Neuron (in vitro differentiated cells): ENCODE results near the gene HDAC4.

Experiments used
- H2AFZ ChIP-seq: one replicate; pipeline ENCODE4 v1.6.1; 2013; ENCODE audit warnings: low read depth, mild to moderate bottlenecking, inconsistent platforms, low read length, moderate library complexity
- H3K27me3 ChIP-seq: one replicate; pipeline ENCODE4 v1.6.1; 2013; ENCODE audit warnings: low read length; ENCODE audit not compliant: insufficient read depth
- H3K36me3 ChIP-seq: one replicate; pipeline ENCODE4 v1.6.1; 2013; ENCODE audit warnings: low read length; ENCODE audit not compliant: insufficient read depth
- H3K4me1 ChIP-seq: one replicate; pipeline ENCODE4 v1.6.1; 2013; ENCODE audit warnings: low read length; ENCODE audit not compliant: insufficient read depth
- H3K4me3 ChIP-seq: 2 replicates; pipeline ENCODE4 v1.5.1; 2013; ENCODE audit warnings: mild to moderate bottlenecking, low read length, moderate library complexity
- H3K9me3 ChIP-seq: one replicate; pipeline ENCODE4 v1.6.1; 2013; ENCODE audit warnings: low read length

HDAC4 gene

DNA sequence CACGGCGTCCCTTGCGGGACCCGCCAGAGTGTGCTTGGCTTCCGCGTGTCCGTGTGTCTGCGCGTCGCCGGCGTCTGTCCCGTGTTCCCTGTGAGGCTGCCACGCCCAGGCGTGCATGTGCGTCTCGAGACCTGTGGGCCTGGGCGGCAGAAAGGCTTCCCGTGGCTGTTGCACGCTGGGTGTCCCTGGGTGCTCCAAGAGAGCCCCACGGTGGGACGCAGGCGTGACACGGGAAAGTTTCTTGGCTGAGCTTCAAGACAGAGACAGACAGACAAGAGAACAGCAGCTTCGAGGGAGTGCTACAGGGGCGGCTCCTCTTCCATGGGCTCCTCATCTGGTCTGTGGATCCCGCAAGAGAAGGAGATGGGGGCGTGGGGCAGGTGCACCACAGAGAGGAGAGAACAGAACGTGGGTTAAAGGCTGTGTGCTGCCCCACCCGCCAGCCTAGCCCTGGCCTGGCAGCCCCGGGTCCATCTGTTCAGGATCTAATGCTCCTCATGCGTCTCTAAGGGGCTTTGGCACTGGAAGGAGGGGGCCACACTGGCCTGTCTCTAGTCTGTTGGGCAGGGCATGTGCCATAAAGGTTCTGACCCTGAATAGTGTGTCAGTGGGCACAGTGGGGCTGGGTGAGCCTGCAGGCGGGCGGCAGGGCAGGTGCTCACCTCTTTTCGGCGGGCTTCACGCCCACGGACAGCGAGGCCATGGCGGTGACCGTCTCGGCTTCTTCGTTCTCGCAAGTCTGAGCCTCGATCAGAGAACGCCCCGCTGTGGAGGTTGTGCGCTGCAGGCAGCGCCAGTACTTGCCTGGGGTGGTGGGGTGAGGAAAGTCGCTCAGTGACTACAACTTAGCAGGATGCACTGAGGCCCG lies 347.8 kb downstream of the HDAC4 start:
- Histone ChIP-seq H3K4me1 (peaks cover 4% of the 10 kb centered on the region), H2AFZ (no peak overlapping the region), H3K4me3 (no peak overlapping the region), H3K27me3 (no peaks in the 10 kb centered on the region), H3K36me3 (peaks cover 26% of the 10 kb centered on the region), H3K9me3 (peaks cover 4% of the 10 kb centered on the region)

- peaks cover 2% of the 10 kb centered on the region for H3K9me3 ChIP-seq
- peaks cover 4% of the 10 kb centered on the region for H3K4me1 ChIP-seq
- no peaks in the 10 kb centered on the region for H3K27me3 ChIP-seq
- H3K4me3 ChIP-seq, result no peak overlapping the region
- peaks cover 26% of the 10 kb centered on the region for H3K36me3 ChIP-seq
- H2AFZ ChIP-seq, result no peak overlapping the region
Observed at GRCh38 chr2:239051891-239052445, 348.9 kb downstream of the HDAC4 start.

- H3K27me3 ChIP-seq, result no peaks in the 10 kb centered on the region
- peaks cover 4% of the 10 kb centered on the region for H3K4me1 ChIP-seq
- no peak overlapping the region for H2AFZ ChIP-seq
- H3K9me3 ChIP-seq, result peaks cover 2% of the 10 kb centered on the region
- peaks cover 25% of the 10 kb centered on the region for H3K36me3 ChIP-seq
- no peak overlapping the region for H3K4me3 ChIP-seq
Observed at GRCh38 chr2:239050252-239050649, 350.6 kb downstream of the HDAC4 start.

GRCh38 chr2:239049421-239050251 lies 351.2 kb downstream of the HDAC4 start:
- peaks cover 19% of the 10 kb centered on the region for H3K36me3 ChIP-seq
- no peaks in the 10 kb centered on the region for H3K27me3 ChIP-seq
- no peak overlapping the region for H2AFZ ChIP-seq
- H3K4me1 ChIP-seq, result peaks cover 4% of the 10 kb centered on the region
- no peak overlapping the region for H3K4me3 ChIP-seq
- peaks cover 2% of the 10 kb centered on the region for H3K9me3 ChIP-seq

DNA sequence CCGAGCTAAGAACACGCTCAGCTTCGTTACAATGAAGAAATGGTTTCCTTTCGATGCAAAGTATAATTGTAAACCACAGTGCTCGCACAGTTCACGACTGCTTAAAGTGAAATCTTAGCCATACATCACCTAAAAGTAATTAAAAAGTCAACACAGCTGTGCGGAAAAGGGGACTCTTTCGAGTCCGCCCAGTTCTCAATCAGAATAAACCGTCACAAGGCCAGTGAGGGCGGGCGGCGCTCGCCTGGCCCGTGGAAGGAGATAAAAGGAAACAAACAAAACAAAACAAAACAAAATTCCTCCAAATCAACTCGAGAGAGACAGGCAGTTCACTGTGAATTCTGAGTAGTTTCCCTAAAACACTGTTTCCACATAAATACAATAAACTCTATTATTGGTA lies 352.1 kb downstream of the HDAC4 start:
- H2AFZ ChIP-seq, result no peak overlapping the region
- H3K4me1 ChIP-seq, result peaks cover 4% of the 10 kb centered on the region
- H3K9me3 ChIP-seq, result peaks cover 2% of the 10 kb centered on the region
- H3K4me3 ChIP-seq, result no peak overlapping the region
- H3K27me3 ChIP-seq, result no peaks in the 10 kb centered on the region
- peaks cover 11% of the 10 kb centered on the region for H3K36me3 ChIP-seq

GRCh38 chr2:239047861-239048260 lies 353.0 kb downstream of the HDAC4 start:
- Histone ChIP-seq H3K9me3 (peaks cover 2% of the 10 kb centered on the region), H3K36me3 (peaks cover 5% of the 10 kb centered on the region), H3K4me3 (no peak overlapping the region), H3K27me3 (no peaks in the 10 kb centered on the region), H3K4me1 (peaks cover 4% of the 10 kb centered on the region), H2AFZ (no peak overlapping the region)

DNA sequence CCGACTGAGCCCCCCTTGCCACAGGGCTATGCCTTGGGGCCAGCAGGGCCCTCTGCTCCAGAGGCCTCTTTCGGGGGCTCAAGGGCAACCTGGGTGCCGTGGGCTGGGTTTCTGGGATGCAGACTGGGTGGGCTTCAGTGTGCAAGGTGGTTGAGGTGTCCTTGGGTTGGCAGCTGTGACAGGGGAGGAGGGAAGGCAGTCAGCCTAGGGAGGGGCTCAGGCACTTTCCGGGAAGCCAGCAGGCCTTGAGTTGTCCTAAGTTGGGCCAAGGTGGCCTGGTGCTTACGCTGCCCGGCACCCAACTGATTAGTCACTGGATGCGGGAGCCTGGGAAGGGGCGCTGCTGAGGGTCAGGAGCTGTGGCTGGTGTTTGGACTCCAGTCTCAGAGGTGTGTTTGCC lies 353.4 kb downstream of the HDAC4 start:
- Histone ChIP-seq H3K4me1 (peaks cover 4% of the 10 kb centered on the region), H3K4me3 (no peak overlapping the region), H3K27me3 (no peaks in the 10 kb centered on the region), H2AFZ (no peak overlapping the region), H3K9me3 (peaks cover 2% of the 10 kb centered on the region), H3K36me3 (peaks cover under 1% of the 10 kb centered on the region)

GRCh38 chr2:239046822-239047221 lies 354.0 kb downstream of the HDAC4 start:
- Histone ChIP-seq H3K36me3 (no peaks in the 10 kb centered on the region), H3K9me3 (peaks cover 2% of the 10 kb centered on the region), H3K27me3 (no peaks in the 10 kb centered on the region), H3K4me3 (no peak overlapping the region), H3K4me1 (peaks cover 4% of the 10 kb centered on the region), H2AFZ (no peak overlapping the region)

DNA sequence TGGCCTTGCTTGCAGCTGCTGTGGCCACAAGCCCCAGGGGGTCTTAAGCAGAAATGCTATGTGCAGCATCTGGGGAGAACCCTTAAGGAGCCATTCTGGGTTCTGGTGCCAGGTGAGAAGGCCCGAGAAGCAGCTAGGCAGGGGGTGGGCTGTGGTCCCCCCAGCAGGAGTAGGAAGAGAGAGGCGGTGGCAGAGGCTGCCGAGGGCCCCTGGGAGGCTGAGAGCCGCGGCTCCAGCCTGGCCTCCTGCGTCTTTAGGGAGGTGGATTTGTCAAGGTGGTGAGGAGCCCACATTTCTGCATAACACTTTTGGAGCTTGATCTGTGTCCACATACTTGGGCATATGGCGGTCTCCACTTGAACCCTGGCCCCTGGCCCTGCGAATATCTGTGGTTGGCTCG lies 356.5 kb downstream of the HDAC4 start:
- Histone ChIP-seq H3K4me3 (no peak overlapping the region), H2AFZ (no peak overlapping the region), H3K27me3 (no peaks in the 10 kb centered on the region), H3K36me3 (no peaks in the 10 kb centered on the region), H3K9me3 (peaks cover 2% of the 10 kb centered on the region), H3K4me1 (peaks cover 8% of the 10 kb centered on the region)

DNA sequence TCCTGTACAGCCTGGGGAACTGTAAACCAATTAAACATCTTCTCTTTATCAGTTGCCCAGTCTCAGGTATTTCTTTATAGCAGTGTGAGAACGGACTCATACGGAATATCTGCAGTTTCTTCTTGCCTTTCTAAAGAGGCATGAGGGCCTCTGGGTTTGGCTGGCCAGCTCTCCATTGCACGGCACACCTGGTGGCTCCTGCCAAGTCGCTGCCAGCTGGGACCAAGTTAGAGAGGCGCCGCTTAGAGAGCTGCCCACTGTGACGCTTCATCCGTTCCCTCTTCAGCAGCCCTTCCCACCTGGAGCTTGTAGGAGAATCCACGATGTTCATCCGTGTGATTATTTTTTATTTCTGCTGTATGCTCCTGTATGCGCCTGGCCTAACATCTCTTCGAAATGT lies 357.5 kb downstream of the HDAC4 start:
- Histone ChIP-seq H3K4me1 (peaks cover 4% of the 10 kb centered on the region), H3K4me3 (no peak overlapping the region), H3K36me3 (no peaks in the 10 kb centered on the region), H2AFZ (no peak overlapping the region), H3K27me3 (no peaks in the 10 kb centered on the region), H3K9me3 (peaks cover 2% of the 10 kb centered on the region)

- Histone ChIP-seq H2AFZ (no peak overlapping the region), H3K4me1 (peaks cover 4% of the 10 kb centered on the region), H3K4me3 (no peak overlapping the region), H3K27me3 (no peaks in the 10 kb centered on the region), H3K36me3 (no peaks in the 10 kb centered on the region), H3K9me3 (no peaks in the 10 kb centered on the region)
Observed at GRCh38 chr2:239042551-239043320, 358.1 kb downstream of the HDAC4 start.

- Histone ChIP-seq H3K4me3 (no peak overlapping the region), H3K36me3 (no peaks in the 10 kb centered on the region), H2AFZ (no peak overlapping the region), H3K27me3 (no peaks in the 10 kb centered on the region), H3K4me1 (peaks cover 4% of the 10 kb centered on the region), H3K9me3 (no peaks in the 10 kb centered on the region)
Observed at GRCh38 chr2:239042046-239042445, 358.8 kb downstream of the HDAC4 start.
